ENCODE measurements around the gene SMIM10.

DNA sequence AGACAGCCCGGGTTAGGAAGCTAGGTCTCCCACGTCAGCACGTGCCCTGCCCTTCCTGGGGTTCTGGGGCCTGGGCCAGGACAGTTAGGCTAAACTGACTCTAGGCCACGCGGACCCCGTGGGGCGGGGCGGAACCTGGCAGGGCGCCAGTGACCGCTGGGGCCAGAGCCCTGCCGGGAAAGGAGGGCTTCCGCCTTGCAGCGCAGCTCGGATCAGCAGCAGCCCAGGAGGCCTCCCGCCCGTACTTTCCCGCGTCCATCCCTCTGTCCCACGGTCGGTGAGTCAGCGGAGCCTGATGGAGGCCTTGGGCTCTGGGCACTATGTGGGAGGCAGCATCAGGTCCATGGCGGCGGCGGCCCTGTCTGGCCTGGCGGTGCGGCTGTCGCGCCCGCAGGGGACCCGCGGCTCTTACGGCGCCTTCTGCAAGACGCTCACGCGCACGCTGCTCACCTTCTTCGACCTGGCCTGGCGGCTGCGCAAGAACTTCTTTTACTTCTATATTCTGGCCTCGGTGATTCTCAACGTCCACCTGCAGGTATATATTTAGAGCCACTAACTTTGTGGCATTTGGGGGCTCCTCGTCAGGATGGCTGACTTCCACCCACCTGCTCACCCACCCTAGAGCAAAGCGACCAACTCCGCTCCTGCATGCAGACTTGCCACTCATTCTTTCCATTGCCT is at the start of gene SMIM10:
- TF ChIP-seq EZH2 (IDR thresholded peaks at IDR 0.05; ENCODE audit: low read length, missing control alignments): no peak
- TF ChIP-seq, protein P1, sequence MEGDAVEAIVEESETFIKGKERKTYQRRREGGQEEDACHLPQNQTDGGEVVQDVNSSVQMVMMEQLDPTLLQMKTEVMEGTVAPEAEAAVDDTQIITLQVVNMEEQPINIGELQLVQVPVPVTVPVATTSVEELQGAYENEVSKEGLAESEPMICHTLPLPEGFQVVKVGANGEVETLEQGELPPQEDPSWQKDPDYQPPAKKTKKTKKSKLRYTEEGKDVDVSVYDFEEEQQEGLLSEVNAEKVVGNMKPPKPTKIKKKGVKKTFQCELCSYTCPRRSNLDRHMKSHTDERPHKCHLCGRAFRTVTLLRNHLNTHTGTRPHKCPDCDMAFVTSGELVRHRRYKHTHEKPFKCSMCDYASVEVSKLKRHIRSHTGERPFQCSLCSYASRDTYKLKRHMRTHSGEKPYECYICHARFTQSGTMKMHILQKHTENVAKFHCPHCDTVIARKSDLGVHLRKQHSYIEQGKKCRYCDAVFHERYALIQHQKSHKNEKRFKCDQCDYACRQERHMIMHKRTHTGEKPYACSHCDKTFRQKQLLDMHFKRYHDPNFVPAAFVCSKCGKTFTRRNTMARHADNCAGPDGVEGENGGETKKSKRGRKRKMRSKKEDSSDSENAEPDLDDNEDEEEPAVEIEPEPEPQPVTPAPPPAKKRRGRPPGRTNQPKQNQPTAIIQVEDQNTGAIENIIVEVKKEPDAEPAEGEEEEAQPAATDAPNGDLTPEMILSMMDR (conservative IDR thresholded peaks at IDR 0.05 in 1 of 2, IDR thresholded peaks at IDR 0.05 in 1 of 2; ENCODE audit: low read depth in 1 of 2, low read length in 2 of 2): no peak
